A673 (cell line): ENCODE measurements around the gene B3GALT6. TPM values are rescaled to one million over a fixed set of nuclear protein-coding genes. Genes with fewer than 3 reads are reported as not detected.

ENCODE experiments used
- BruUV-seq: library from RNA; stranded (reverse); fragments of 400-500 nt; replicated peaks from 2 replicates; lab custom pipeline; 2021; lab: Mats Ljungman, UMichigan
- CTCF ChIA-PET: fragments of 300-600 bp; sonication (Branson Sonifier 250); formaldehyde crosslinking; loops from one replicate; lab custom pipeline; 2022; ENCODE audit warnings: antibody characterized with exemption; lab: Charles Lee
- POLR2A ChIA-PET: fragments of 300-600 bp; sonication (Branson Sonifier 250); formaldehyde crosslinking; loops from one replicate; lab custom pipeline; 2022; ENCODE audit warnings: antibody characterized with exemption; ENCODE audit not compliant: low non-redundant PET; lab: Charles Lee
- DNase-seq: peaks from one replicate; pipeline ENCODE4 v3.0.0-alpha.2; 2015; ENCODE audit warnings: low spot score
- H3K27ac ChIP-seq: fragments of 200-600 bp; sonication (generic); 2 replicates; pipeline ENCODE4 v1.5.1; 2016; ENCODE audit warnings: mixed run types, low read depth, mild to moderate bottlenecking, mixed read lengths, antibody characterized with exemption, low read length; ENCODE audit not compliant: poor library complexity, severe bottlenecking
- H3K27me3 ChIP-seq: fragments of 200-600 bp; sonication (generic); replicated peaks from 2 replicates; pipeline ENCODE4 v1.6.1; 2017; ENCODE audit warnings: mixed run types, low read depth, mild to moderate bottlenecking, mixed read lengths, antibody characterized with exemption, low read length; ENCODE audit not compliant: insufficient read depth, poor library complexity
- H3K36me3 ChIP-seq: fragments of 200-600 bp; sonication (generic); 2 replicates; pipeline ENCODE4 v1.6.1; 2016; ENCODE audit warnings: mixed run types, mild to moderate bottlenecking, mixed read lengths, antibody characterized with exemption, low read length; ENCODE audit not compliant: insufficient read depth, poor library complexity, severe bottlenecking
- H3K4me1 ChIP-seq: fragments of 200-600 bp; sonication (generic); 2 replicates; pipeline ENCODE4 v1.6.1; 2017; ENCODE audit warnings: mixed run types, mild to moderate bottlenecking, mixed read lengths, antibody characterized with exemption, low read length; ENCODE audit not compliant: insufficient read depth, poor library complexity, severe bottlenecking
- H3K4me3 ChIP-seq: fragments of 200-600 bp; sonication (generic); 2 replicates; pipeline ENCODE4 v1.5.1; 2016; ENCODE audit warnings: low read depth, mixed run types, mild to moderate bottlenecking, mixed read lengths, low read length; ENCODE audit not compliant: poor library complexity, severe bottlenecking
- H3K9me3 ChIP-seq: fragments of 200-600 bp; sonication (generic); 2 replicates; pipeline ENCODE4 v1.6.1; 2016; ENCODE audit warnings: mixed run types, low read depth, mild to moderate bottlenecking, mixed read lengths, antibody characterized with exemption, low read length; ENCODE audit not compliant: poor library complexity, severe bottlenecking
- CTCF ChIP-seq: fragments of 300-800, 200-600 bp; sonication (generic); conservative IDR thresholded peaks from 2 replicates; pipeline ENCODE4 v1.5.1; 2017; ENCODE audit warnings: low read depth, mild to moderate bottlenecking, antibody characterized with exemption, low read length, moderate library complexity, mixed read lengths
- EZH2 ChIP-seq: fragments of 200-600 bp; sonication (generic); IDR thresholded peaks from 2 replicates; pipeline ENCODE4 v1.6.1; 2017; ENCODE audit warnings: borderline replicate concordance, low read depth, mild to moderate bottlenecking, mixed read lengths, antibody characterized with exemption, low read length; ENCODE audit not compliant: poor library complexity, severe bottlenecking
- intact Hi-C: fragments of 100-400 bp; cut with micrococcal nuclease; formaldehyde crosslinking; loops from one replicate; pipeline ENCODE4 v1.10.0; 2022; ENCODE audit not compliant: unreplicated experiment
- total RNA-seq: library from RNA; stranded (reverse); gene quantifications from 2 replicates; pipeline ENCODE4 v1.2.3, GENCODE V29; 2021

Gene B3GALT6
- total RNA-seq, 1 experiment from 2014 or later = 41.8 TPM

GRCh38 chr1:1240348-1240732 lies 8.3 kb downstream of the B3GALT6 start:
- no TSS peak for BruUV-seq
- no peak overlapping the region for H3K27ac ChIP-seq
- no peaks in the 10 kb centered on the region for H3K36me3 ChIP-seq
- H3K4me1 ChIP-seq = no peaks in the 10 kb centered on the region
- no peak for DNase-seq
- no peak for TF ChIP-seq CTCF
- TF ChIP-seq EZH2 = no peak
- no peak overlapping the region for H3K4me3 ChIP-seq
- H3K9me3 ChIP-seq = no peaks in the 10 kb centered on the region
- H3K27me3 ChIP-seq = no peaks in the 10 kb centered on the region
- intact Hi-C loops = no loop called here
- ChIA-PET CTCF (no interaction called here), POLR2A (no interaction called here)

GRCh38 chr1:1240822-1241587 lies 9.0 kb downstream of the B3GALT6 start:
- ChIA-PET POLR2A (no interaction called here), CTCF (no interaction called here)
- no peak overlapping the region for H3K4me3 ChIP-seq

GRCh38 chr1:1241588-1242219 lies 9.7 kb downstream of the B3GALT6 start:
- no peaks in the 10 kb centered on the region for H3K4me1 ChIP-seq
- CTCF ChIA-PET = interaction anchor here (0.5 kb wide), 1 partner anchor 265 kb away, joined by 4 read pairs; no protein-coding TSS in a partner anchor
- POLR2A ChIA-PET = no interaction called here

More at GRCh38 chr1:1240822-1241587, 9.0 kb downstream of the B3GALT6 start:
- DNase-seq = no peak
- BruUV-seq = no TSS peak
- Histone ChIP-seq H3K27me3 (no peaks in the 10 kb centered on the region), H3K36me3 (no peaks in the 10 kb centered on the region), H3K4me1 (no peaks in the 10 kb centered on the region), H3K9me3 (no peaks in the 10 kb centered on the region), H3K27ac (no peak overlapping the region)
- intact Hi-C loops = no loop called here
- TF ChIP-seq EZH2 (no peak), CTCF (no peak)

More at GRCh38 chr1:1241588-1242219, 9.7 kb downstream of the B3GALT6 start:
- Histone ChIP-seq H3K27me3 (no peaks in the 10 kb centered on the region), H3K27ac (no peak overlapping the region), H3K9me3 (no peaks in the 10 kb centered on the region), H3K4me3 (no peak overlapping the region), H3K36me3 (no peaks in the 10 kb centered on the region)
- TF ChIP-seq CTCF (no peak), EZH2 (no peak)
- intact Hi-C loops = no loop called here
- no TSS peak for BruUV-seq
- no peak for DNase-seq
